GM12873 (cell line): ENCODE results near the gene HSPB1.

Source experiments
- CTCF ChIP-seq: IDR thresholded peaks from 2 replicates; pipeline ENCODE4 v1.5.1; 2012; ENCODE audit warnings: low read depth, mild to moderate bottlenecking, moderate library complexity, low read length, control low read depth; ENCODE audit not compliant: insufficient read depth; ENCODE audit errors: missing control alignments

HSPB1 gene

GRCh38 chr7:76347710-76348109 is 45.2 kb downstream of the HSPB1 start:
- no peak for TF ChIP-seq CTCF

- no peak for TF ChIP-seq CTCF
Observed at GRCh38 chr7:76349313-76349885, 46.9 kb downstream of the HSPB1 start.

GRCh38 chr7:76351372-76351771 is 48.9 kb downstream of the HSPB1 start:
- no peak for TF ChIP-seq CTCF

- no peak for TF ChIP-seq CTCF
Observed at GRCh38 chr7:76352193-76352592, 49.7 kb downstream of the HSPB1 start.

- TF ChIP-seq CTCF: no peak
Observed at GRCh38 chr7:76353744-76354143, 51.3 kb downstream of the HSPB1 start.
